GM18907 (cell line): ENCODE data around the gene APRT.

Source experiments
- ATAC-seq: cut with Tn5 transposase; IDR thresholded peaks from one replicate; pipeline ENCODE4 v1.9.1; 2021; ENCODE audit warnings: mild to moderate bottlenecking, moderate library complexity; ENCODE audit not compliant: unreplicated experiment

The APRT gene, protein sequence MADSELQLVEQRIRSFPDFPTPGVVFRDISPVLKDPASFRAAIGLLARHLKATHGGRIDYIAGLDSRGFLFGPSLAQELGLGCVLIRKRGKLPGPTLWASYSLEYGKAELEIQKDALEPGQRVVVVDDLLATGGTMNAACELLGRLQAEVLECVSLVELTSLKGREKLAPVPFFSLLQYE

GRCh38 chr16:88811769-88812512 lies at the start of gene APRT:
APRT (minus strand) TSS chr16:88811928; CDS start chr16:88811899, 29 bp downstream.
- peak; percentile 63 for ATAC-seq

GRCh38 chr16:88861359-88861758 lies 49.6 kb upstream of the APRT start:
- ATAC-seq, result no peak

DNA sequence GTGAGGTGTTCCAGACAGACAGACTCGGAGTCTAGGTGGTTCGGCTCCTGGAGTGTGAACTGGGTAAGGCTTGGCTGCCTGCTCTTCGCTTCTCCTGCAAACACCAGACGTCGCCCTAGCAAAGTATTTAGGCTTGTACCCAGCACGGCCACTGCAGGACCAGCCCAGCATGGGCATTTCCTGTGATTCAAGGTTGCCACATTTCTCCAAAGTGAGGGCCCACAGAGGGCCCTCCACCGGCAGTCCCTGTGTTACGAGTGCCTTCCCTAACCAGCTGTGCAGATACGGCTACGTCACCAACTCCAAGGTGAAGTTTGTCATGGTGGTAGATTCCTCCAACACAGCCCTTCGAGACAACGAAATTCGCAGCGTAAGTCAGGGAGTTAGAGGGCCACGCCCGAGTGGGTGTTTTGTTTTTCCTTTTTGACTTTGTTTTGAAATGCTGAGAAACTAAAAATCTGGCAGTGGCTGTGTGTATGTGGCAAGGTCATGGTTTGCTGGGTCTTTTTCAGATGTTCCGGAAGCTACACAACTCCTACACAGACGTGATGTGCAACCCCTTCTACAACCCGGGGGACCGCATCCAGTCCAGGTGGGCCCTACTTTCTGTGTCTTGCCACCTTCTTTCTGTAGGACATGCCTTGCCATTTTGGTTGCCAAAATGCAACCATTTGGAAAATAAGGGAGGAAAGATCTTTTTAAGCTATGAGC lies 47.8 kb upstream of the APRT start:
- ATAC-seq, result no peak

DNA sequence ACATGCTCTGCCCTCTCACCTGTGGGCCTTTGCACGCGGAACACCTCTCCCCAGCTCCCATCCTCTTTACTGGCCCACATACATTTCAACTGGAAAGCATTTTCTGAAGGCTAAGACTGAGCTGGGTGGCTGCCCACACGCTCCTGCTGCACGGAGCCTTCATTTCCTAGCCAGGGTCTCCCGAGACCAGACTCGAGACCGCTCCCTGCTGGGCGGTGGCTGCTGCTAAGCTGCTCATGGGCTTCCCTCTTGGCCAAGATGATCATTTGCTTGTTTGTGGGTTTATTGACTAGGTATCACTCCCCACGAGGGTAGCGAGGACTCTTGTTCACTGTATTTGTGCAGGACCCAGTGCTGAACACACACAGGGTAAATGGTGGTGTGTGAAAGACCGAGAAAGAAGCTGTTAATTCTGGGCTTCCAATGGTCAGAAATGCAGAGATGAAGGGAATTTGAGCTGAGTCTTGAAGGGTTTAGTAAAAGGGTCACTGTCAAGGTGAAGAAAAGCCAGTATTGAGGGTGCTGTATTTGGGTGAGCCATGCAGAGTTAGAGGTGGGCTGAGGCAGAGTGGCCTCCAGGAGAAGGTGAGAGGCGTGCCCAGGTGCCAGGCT lies 46.1 kb upstream of the APRT start:
- ATAC-seq, result peak; percentile 36

GRCh38 chr16:88856828-88857727 lies 45.4 kb upstream of the APRT start, which contains the start of the genes GALNS and TRAPPC2L:
GALNS (minus strand) TSS chr16:88856947; CDS start chr16:88856877, 70 bp downstream.
TRAPPC2L (plus strand) TSS chr16:88857127; CDS start chr16:88857151, 24 bp downstream.
- ATAC-seq, result peak; percentile 82

- ATAC-seq, result no peak
These were observed 44.5 kb upstream of the APRT start for GRCh38 chr16:88856122-88856827.

- no peak for ATAC-seq
These were observed 44.0 kb upstream of the APRT start for GRCh38 chr16:88855736-88856121.

GRCh38 chr16:88855176-88855575 lies 43.4 kb upstream of the APRT start:
- ATAC-seq, result no peak

DNA sequence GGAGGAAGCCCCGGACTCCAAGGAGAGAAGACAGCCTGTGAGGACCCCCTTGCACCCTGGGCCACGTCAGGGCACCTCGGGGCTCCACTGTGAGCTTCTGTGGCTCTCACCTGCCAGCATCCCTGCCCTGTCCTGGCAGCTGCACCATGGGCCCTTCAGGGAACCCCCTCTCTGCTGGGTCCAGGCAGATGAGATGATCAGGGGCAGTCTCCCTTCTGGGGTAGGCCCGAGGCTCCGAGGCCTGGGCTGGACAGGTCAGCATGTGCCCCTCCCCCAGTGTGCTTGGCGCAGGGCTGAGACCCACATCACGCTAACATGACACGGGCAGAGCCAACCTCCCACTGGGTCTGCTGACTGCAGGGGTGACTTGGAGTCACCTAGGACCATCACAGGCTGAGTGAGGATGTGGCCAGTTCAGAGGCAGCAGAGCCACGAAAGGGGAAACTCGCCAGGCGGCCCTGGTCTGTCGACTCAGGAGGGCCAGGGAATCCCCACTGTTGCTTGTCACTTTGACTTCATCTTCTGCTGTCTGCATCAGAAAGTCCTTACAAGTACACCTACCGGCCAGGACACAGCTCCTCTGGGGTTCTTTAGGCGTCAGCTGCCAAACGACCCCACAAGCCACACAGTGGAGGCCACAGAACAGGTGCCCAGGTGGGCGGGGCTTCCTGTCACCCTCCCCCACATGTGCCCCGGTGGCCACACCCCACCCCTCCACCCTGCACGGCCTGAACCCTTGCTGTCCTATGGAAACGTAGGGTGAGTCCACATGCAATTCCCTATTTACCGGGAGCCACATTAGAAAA lies 42.8 kb upstream of the APRT start:
- no peak for ATAC-seq

DNA sequence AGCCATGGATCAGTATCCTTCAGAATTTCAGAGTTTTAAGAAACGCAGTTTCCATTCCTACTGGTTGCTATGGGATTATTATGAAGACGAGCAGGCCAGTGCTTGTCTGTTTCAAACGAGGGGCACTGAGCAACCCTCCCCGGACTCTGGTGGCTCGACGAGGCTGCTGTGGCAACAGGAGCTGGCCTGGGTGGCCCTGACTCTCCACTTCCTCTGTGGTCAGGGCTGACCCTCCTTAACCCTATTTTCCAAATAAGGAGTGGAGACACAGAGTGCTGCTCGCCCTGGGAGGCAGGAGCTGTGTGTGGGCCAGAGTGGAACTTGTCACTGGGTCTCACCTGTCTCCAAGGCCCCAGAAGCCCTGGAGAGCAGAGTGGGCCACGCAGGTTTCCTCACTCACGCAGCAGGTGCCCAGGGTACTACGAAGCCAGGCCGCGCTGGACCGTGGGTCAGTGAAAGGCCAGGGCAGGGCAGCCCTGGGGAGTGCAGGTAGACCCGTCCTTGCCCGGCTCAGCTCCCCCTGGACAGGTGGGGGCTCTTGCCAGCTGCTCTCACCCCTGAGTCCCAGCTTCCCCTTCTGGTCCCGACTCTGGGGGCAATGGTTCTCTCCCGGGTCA lies 41.7 kb upstream of the APRT start:
- ATAC-seq, result no peak

DNA sequence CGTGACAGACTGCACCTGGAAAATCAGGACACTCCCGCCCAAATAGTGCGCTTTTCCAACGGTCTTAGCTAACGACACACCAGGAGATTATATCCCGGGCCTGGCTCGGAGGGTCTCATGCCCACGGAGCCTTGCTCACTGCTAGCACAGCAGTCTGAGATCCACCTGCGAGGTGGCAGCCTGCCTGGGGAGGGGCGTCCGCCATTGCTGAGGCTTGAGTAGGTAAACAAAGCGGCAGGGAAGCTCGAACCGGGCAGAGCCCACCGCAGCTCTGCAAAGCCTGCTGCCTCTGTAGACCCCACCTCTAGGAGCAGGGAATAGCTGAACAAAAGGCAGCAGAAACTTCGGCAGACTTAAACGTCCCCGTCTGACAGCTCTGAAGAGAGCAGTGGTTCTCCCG lies 39.9 kb upstream of the APRT start:
- ATAC-seq, result no peak

DNA sequence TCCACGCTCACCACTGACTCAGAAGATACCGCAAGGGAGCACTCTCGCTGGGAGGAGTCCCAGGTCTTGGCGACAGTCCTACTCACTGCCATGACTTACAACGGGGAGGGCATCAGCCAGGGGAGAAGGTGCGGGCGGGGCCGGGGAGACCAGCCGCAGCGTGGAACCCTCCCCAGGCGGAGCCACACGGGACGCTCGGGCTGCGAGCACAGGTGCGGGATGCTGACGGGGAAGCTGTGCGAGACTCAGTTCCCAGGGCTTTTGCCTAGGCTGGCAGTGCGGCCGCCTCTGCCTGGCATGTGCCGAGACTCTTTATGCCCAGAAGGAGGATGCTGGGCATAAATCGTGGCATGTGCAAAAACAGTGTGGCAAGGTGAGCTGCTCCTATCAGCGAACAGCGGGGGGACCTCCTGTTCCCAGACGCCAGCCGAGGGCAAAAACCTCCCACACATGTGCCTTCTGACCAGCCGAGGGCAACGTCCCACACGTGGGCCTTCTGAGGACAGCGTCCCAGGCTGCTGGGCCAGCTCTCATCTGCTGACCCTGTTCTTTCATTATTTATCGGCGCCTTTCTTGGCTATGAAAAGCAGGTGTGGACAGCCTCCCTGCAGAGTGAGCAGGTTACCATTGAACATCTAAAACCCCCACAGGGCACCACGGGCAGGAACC lies 38.9 kb upstream of the APRT start:
- ATAC-seq, result no peak

DNA sequence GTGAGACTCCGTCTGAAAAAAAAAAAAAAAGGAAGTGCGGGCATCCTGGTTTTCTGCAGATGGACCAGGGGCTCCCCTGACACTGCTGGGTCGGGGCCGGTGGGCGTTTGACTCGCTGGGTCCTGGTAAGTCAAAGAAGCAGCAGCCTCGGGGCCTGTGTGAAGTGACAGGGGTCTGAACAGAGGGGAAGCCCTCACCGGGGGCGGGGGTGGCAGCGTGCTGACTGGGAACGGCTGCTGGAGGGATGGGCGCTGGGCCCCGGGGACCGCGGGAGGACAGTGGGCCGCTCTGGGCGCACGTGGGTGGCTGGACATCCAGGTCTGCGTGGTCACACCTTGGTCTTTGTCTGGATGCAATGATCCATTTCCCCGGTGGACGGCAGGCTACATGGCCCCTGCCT lies 36.8 kb upstream of the APRT start:
- ATAC-seq, result no peak

DNA sequence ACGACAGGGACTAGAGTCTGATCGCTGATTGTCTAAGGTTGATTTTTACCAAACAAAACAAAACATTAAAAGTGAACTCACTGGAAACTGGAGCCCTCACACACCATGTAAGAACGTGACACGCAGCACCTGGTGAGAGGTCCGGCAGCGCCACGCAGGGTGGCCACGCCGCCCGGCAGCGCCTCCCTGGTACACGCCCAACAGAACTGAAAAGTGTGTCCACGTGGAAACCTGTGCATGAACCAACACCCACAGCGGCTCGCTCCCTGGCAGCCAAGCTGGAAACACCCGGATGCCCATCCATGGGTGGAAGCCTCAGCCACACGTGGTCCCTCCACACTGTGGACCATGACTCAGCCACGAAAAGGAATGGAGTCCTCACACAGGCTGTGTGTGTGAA lies 35.9 kb upstream of the APRT start:
- ATAC-seq, result no peak

GRCh38 chr16:88846088-88846487 lies 34.4 kb upstream of the APRT start:
- ATAC-seq, result no peak

DNA sequence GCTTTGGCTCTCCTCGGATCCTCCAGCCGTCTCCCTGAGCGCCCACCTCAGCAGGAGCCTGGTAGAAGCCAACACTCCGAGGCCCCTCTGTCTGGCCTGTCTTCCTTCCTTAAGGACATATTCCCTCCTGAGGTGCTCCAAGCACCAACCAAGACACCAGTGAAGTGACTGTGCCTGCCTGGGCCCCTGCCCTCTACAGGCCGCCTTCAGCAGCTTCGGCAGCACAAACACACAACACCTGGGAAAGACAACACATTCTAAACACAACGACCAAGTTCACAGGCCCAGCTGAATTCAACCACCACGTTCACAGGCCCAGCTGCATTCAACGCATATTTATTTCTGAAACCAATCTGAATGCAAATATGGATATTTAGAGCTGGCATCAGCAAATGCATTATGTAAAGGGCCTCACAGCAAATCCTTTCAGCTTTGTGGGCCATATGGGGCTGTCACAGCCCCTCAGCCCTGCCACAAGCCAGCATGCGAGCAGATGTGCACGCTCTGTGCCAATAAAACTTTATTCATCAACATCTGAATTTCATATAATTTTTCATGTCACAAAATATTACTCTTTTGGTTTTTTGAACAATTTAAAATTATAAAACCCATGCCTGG lies 32.8 kb upstream of the APRT start:
- ATAC-seq, result no peak

DNA sequence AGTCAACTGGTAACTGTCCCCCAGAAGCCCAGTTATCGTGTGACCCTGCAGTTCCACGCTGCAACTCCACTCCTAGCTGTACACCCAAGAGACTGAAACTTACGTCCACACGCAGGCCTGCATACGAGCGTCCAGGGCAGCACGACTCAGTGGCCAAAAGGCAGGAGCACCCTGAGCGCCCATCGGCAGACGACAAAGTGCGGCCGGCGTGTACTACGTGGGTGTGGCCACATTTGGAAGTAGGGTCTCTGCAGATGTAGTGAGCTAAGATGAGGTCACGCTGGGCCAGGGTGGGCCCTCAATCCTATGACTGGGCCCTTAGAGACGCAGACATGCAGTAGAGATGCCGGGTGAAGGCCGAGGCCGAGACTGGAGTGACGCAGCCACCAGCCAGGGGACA lies 31.5 kb upstream of the APRT start:
- no peak for ATAC-seq

GRCh38 chr16:88842806-88843205 lies 31.1 kb upstream of the APRT start:
- no peak for ATAC-seq
